Dedifferentiated amniotic fluid mesenchymal stem cell (primary cell): ENCODE measurements around the gene C12orf57.
A peak's percentile ranks its signal among the peaks of the same experiment; 100 is the strongest.

ENCODE experiments used
- DNase-seq: peaks from one replicate; pipeline ENCODE4 v3.0.0-alpha.2; 2016; ENCODE audit errors: extremely low spot score

The C12orf57 gene

GRCh38 chr12:6964605-6965025, 20.8 kb downstream of the C12orf57 start:
- no peak for DNase-seq

- DNase-seq = peak; percentile 72
Observed at GRCh38 chr12:6965026-6965661, 21.3 kb downstream of the C12orf57 start.

GRCh38 chr12:6965714-6966113, 21.9 kb downstream of the C12orf57 start:
- no peak for DNase-seq

- DNase-seq = no peak
Observed at GRCh38 chr12:6966351-6966750, 22.5 kb downstream of the C12orf57 start.

GRCh38 chr12:6967651-6968100, 23.9 kb downstream of the C12orf57 start:
- no peak for DNase-seq

- no peak for DNase-seq
Observed at GRCh38 chr12:6968426-6968825, 24.6 kb downstream of the C12orf57 start.

GRCh38 chr12:6970096-6970527, 26.3 kb downstream of the C12orf57 start:
- DNase-seq = no peak

- DNase-seq = no peak
Observed at GRCh38 chr12:6974180-6974579, 30.4 kb downstream of the C12orf57 start.

GRCh38 chr12:6975297-6976032, 31.6 kb downstream of the C12orf57 start:
- DNase-seq = no peak

GRCh38 chr12:6977653-6978052, 33.8 kb downstream of the C12orf57 start:
- DNase-seq = no peak

- no peak for DNase-seq
Observed at GRCh38 chr12:6978188-6978587, 34.4 kb downstream of the C12orf57 start.

GRCh38 chr12:6978611-6979011, 34.8 kb downstream of the C12orf57 start:
- DNase-seq = no peak

- no peak for DNase-seq
Observed at GRCh38 chr12:6979021-6979420, 35.2 kb downstream of the C12orf57 start.

- DNase-seq = no peak
Observed at GRCh38 chr12:6979453-6979852, 35.6 kb downstream of the C12orf57 start.

- DNase-seq = no peak
Observed at GRCh38 chr12:6980075-6980474, 36.3 kb downstream of the C12orf57 start.

- no peak for DNase-seq
Observed at GRCh38 chr12:6980740-6981139, 36.9 kb downstream of the C12orf57 start.

GRCh38 chr12:6981152-6982052, 37.6 kb downstream of the C12orf57 start:
- no peak for DNase-seq

GRCh38 chr12:6982532-6982931, 38.7 kb downstream of the C12orf57 start:
- no peak for DNase-seq

GRCh38 chr12:6987956-6988553, 44.2 kb downstream of the C12orf57 start:
- no peak for DNase-seq
